Stomach (tissue), 9 donors: ENCODE data around the gene ZDBF2. TPM values are rescaled to one million over a fixed set of nuclear protein-coding genes. Genes with fewer than 3 reads are reported as not detected.

Source experiments
- DNase-seq, 2 donors: peaks; one replicate each; pipeline versions ENCODE4 v3.0.0 to v3.0.0-alpha.2; 2013 to 2019
- H3K27ac ChIP-seq, 5 donors: fragments of 200-600 bp in 4 of 5; sonication (generic) in 4 of 5; one replicate each; pipeline ENCODE4 v1.5.1; 2013 to 2019; ENCODE audit warnings: mild to moderate bottlenecking in 1 of 5, moderate library complexity in 1 of 5
- H3K27me3 ChIP-seq, 3 donors: fragments of 200-600 bp; sonication (generic); one replicate each; pipeline ENCODE4 v1.5.1; 2017 to 2019; ENCODE audit warnings: mixed run types in 1 of 3
- H3K36me3 ChIP-seq, 4 donors: fragments of 200-600 bp; sonication (generic); 1 replicate in 3 of 4; 2 replicates in 1 of 4; pipeline ENCODE4 v1.5.1; 2016 to 2019
- H3K4me1 ChIP-seq, 4 donors: fragments of 200-600 bp; sonication (generic); one replicate each; pipeline ENCODE4 v1.5.1; 2016 to 2019
- H3K4me3 ChIP-seq, 4 donors: fragments of 200-600 bp; sonication (generic) in 3 of 4; one replicate each; pipeline ENCODE4 v1.5.1; 2016 to 2019; ENCODE audit warnings: mild to moderate bottlenecking in 1 of 4
- H3K9me3 ChIP-seq, 4 donors: fragments of 200-600 bp; sonication (generic); one replicate each; pipeline ENCODE4 v1.5.1; 2016 to 2019
- CTCF ChIP-seq, 7 experiments: fragments of 450-650 bp in 4 of 7; fragments of 200-600 bp in 3 of 7; sonication (generic) in 3 of 7; IDR thresholded peaks; one replicate each; pipeline ENCODE4 v1.5.1; 2016 to 2019; ENCODE audit warnings: antibody characterized with exemption in 7 of 7, control low read depth in 2 of 7, mild to moderate bottlenecking in 1 of 7
- EP300 ChIP-seq: sonication (generic); formaldehyde crosslinking; IDR thresholded peaks from one replicate; pipeline ENCODE4 v1.6.1; 2017; ENCODE audit warnings: antibody characterized with exemption
- POLR2A ChIP-seq, 4 donors: fragments of 450-650 bp; IDR thresholded peaks; one replicate each; pipeline ENCODE4 v1.6.1; 2016; ENCODE audit warnings: antibody characterized with exemption in 4 of 4, control low read depth in 2 of 4, mild to moderate bottlenecking in 1 of 4, moderate library complexity in 1 of 4
- POLR2AphosphoS5 ChIP-seq, 3 donors: sonication (generic); formaldehyde crosslinking; IDR thresholded peaks; one replicate each; pipeline ENCODE4 v1.6.1; 2016; ENCODE audit warnings: antibody characterized with exemption in 3 of 3
- WGBS, 5 donors: extraction: QIAGEN DNeasy Blood & Tissue Kit in 3 of 5; methylation state at CpG; one replicate each; pipeline versions ENCODE4 v1.1.5 to v1.1.7; 2013 to 2018; 5-methylcytosine and 5-hydroxymethylcytosine counted together
- intact Hi-C: fragments of 100-400 bp; cut with DNase I; formaldehyde crosslinking; loops from one replicate; pipeline ENCODE4 v1.15.1; 2023; ENCODE audit warnings: low total_unique reads
- polyA plus RNA-seq, 3 donors: library from polyadenylated mRNA; stranded (reverse); fragments of 200-250 nt; gene quantifications; one replicate each; pipeline ENCODE4 v1.2.3, GENCODE V29; 2013
- total RNA-seq, 5 donors: library from RNA; depleted of rRNA; stranded (reverse); fragments of >200 nt; gene quantifications; one replicate each; pipeline versions ENCODE4 v1.1.0 to v1.2.3, GENCODE V29; 2014 to 2016
- donor health status: healthy with polysubstance abuse.
- donor health status: Bipolar disorder and iron deficiency.
- donor health status: healthy.

The ZDBF2 gene
- total and polyA plus RNA-seq, 8 donors, result 0.93 to 38.5 (median 6.5) TPM

- Histone ChIP-seq H3K9me3 (peaks cover 0 to 13% (median 3%) of the 10 kb centered on the region in 4 donors), H3K4me3 (no peak overlapping the region), H3K4me1 (no peaks in the 10 kb centered on the region), H3K27me3 (peaks cover 0 to 7% (median 0%) of the 10 kb centered on the region in 3 donors), H3K27ac (no peak overlapping the region), H3K36me3 (no peaks in the 10 kb centered on the region)
- DNase-seq, result no peak
- TF ChIP-seq CTCF (IDR thresholded peaks at IDR 0.05) (no peak), POLR2A (IDR thresholded peaks at IDR 0.05) (no peak), POLR2AphosphoS5 (IDR thresholded peaks at IDR 0.05) (no peak), EP300 (no peak)
- intact Hi-C loops, result no loop called here
Observed at GRCh38 chr2:206239157-206239556, 35.3 kb upstream of the ZDBF2 start.

GRCh38 chr2:206240327-206240726, 34.1 kb upstream of the ZDBF2 start:
- DNase-seq, result no peak
- intact Hi-C loops, result no loop called here
- TF ChIP-seq CTCF (IDR thresholded peaks at IDR 0.05) (no peak), POLR2A (IDR thresholded peaks at IDR 0.05) (no peak), POLR2AphosphoS5 (IDR thresholded peaks at IDR 0.05) (no peak), EP300 (no peak)
- WGBS, 5 donors, result 39 to 54% (median 52%) methylated on average over 3 of the region's 3 CpGs
- Histone ChIP-seq H3K27me3 (peaks cover 0 to 7% (median 0%) of the 10 kb centered on the region in 3 donors), H3K27ac (no peak overlapping the region), H3K4me1 (no peaks in the 10 kb centered on the region), H3K4me3 (no peak overlapping the region), H3K9me3 (peaks cover 0 to 12% (median 3%) of the 10 kb centered on the region in 4 donors), H3K36me3 (no peaks in the 10 kb centered on the region)

GRCh38 chr2:206241736-206242135, 32.7 kb upstream of the ZDBF2 start:
- Histone ChIP-seq H3K36me3 (no peaks in the 10 kb centered on the region), H3K27me3 (peaks cover 0 to 7% (median 0%) of the 10 kb centered on the region in 3 donors), H3K9me3 (no peaks in the 10 kb centered on the region), H3K4me1 (no peaks in the 10 kb centered on the region), H3K4me3 (no peak overlapping the region), H3K27ac (no peak overlapping the region)
- no peak for DNase-seq
- TF ChIP-seq EP300 (no peak), POLR2AphosphoS5 (IDR thresholded peaks at IDR 0.05) (no peak), CTCF (IDR thresholded peaks at IDR 0.05) (no peak), POLR2A (IDR thresholded peaks at IDR 0.05) (no peak)
- intact Hi-C loops, result no loop called here
- WGBS, 5 donors, result 43 to 55% (median 53%) methylated on average over 4 of the region's 4 CpGs

- H3K4me3 ChIP-seq, result no peak overlapping the region
- H3K9me3 ChIP-seq, result peaks cover 0 to under 1% (median 0%) of the 10 kb centered on the region in 4 donors
- peaks cover 0 to under 1% (median under 1%) of the 10 kb centered on the region in 4 donors for H3K4me1 ChIP-seq
- intact Hi-C loops, result no loop called here
- no peak overlapping the region for H3K27ac ChIP-seq
- H3K36me3 ChIP-seq, result no peaks in the 10 kb centered on the region
- DNase-seq, result no peak
- TF ChIP-seq EP300, result no peak
- no peak for TF ChIP-seq POLR2AphosphoS5 (IDR thresholded peaks at IDR 0.05)
- no peak for TF ChIP-seq CTCF (IDR thresholded peaks at IDR 0.05)
- TF ChIP-seq POLR2A (IDR thresholded peaks at IDR 0.05), result no peak
- 32 to 60% (median 55%) methylated on average over 2 of the region's 2 CpGs for WGBS, 5 donors
- H3K27me3 ChIP-seq, result peaks cover 0 to 21% (median 2%) of the 10 kb centered on the region in 3 donors
Observed at GRCh38 chr2:206245265-206245672, 29.2 kb upstream of the ZDBF2 start.
